WTC11 (cell line): ENCODE data around the gene STT3A.

ENCODE experiments used
- CTCF ChIP-seq: fragments of 200-600 bp; IDR thresholded peaks from 2 replicates; pipeline ENCODE4 v1.8.0; 2022; ENCODE audit warnings: antibody characterized with exemption
- USF1 ChIP-seq: sonication (generic); formaldehyde crosslinking; IDR thresholded peaks from 2 replicates; pipeline ENCODE4 v1.8.0; 2022; ENCODE audit warnings: mild to moderate bottlenecking, missing genetic modification reagents
- ZNF532 ChIP-seq: fragments of 250-450 bp; sonication (Bioruptor Pico); IDR thresholded peaks from 2 replicates; pipeline ENCODE4 v1.9.0; 2021; ENCODE audit warnings: mild to moderate bottlenecking, borderline replicate concordance

- no peak for TF ChIP-seq USF1 (CRISPR knock-in tag)
- TF ChIP-seq ZNF532 (CRISPR knock-in tag): no peak
- TF ChIP-seq CTCF: no peak
Measured at GRCh38 chr11:125671561-125671960, 78.9 kb downstream of the STT3A start.
